ENCODE results near the gene UBAC2.

DNA sequence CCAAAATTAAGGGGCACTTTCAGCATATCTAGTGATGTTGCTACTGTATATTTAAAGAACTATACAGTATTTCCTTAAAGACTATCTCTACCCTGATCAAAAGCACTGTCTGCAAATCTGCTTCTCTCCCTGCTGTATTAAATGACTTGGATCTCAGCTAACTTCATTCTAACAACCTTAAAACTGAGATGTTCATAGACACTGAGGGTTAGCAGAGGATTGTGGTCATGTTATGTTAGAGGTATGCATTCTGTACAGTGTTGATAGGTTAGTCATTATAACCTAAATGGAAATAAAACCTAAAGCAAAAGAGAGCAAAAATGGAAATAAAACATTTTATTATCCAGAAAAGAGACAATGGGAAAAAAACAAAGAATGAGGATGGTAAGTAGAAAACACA, 96.7 kb downstream of the UBAC2 start:
- TF ChIP-seq CBX5 (IDR thresholded peaks at IDR 0.05; ENCODE audit: low read depth, low read length) (no peak), NRF1 (IDR thresholded peaks at IDR 0.05; ENCODE audit: low read depth, low read length) (no peak), RAD21 (IDR thresholded peaks at IDR 0.05 in 1 of 2, conservative IDR thresholded peaks at IDR 0.05 in 1 of 2; ENCODE audit: low read depth in 2 of 2, low read length in 2 of 2) (no peak), MAX (IDR thresholded peaks at IDR 0.05) (no peak), USF2 (IDR thresholded peaks at IDR 0.05; ENCODE audit: low read length) (no peak), BCL11A (IDR thresholded peaks at IDR 0.05; ENCODE audit: low read depth in 2 of 2, low read length in 2 of 2) (no peak), POLR2A (IDR thresholded peaks at IDR 0.05; ENCODE audit: control extremely low read depth in 1 of 2, low read depth in 2 of 2, low read length in 2 of 2) (no peak), SAP30 (IDR thresholded peaks at IDR 0.05; ENCODE audit: insufficient read depth, insufficient replicate concordance, low read length) (no peak), POLR2AphosphoS5 (IDR thresholded peaks at IDR 0.05; ENCODE audit: low read depth, low read length) (no peak)
- TF ChIP-seq, protein P1, sequence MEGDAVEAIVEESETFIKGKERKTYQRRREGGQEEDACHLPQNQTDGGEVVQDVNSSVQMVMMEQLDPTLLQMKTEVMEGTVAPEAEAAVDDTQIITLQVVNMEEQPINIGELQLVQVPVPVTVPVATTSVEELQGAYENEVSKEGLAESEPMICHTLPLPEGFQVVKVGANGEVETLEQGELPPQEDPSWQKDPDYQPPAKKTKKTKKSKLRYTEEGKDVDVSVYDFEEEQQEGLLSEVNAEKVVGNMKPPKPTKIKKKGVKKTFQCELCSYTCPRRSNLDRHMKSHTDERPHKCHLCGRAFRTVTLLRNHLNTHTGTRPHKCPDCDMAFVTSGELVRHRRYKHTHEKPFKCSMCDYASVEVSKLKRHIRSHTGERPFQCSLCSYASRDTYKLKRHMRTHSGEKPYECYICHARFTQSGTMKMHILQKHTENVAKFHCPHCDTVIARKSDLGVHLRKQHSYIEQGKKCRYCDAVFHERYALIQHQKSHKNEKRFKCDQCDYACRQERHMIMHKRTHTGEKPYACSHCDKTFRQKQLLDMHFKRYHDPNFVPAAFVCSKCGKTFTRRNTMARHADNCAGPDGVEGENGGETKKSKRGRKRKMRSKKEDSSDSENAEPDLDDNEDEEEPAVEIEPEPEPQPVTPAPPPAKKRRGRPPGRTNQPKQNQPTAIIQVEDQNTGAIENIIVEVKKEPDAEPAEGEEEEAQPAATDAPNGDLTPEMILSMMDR (IDR thresholded peaks at IDR 0.05; ENCODE audit: control extremely low read depth in 1 of 3, insufficient read depth in 1 of 3, low read depth in 1 of 3, low read length in 3 of 3): no peak
